CD4-positive, alpha-beta T cell treated with Interleukin-17A for 4 hours (primary cell): ENCODE measurements around the gene TMEM54.

Source experiments
- DNase-seq: peaks from one replicate; pipeline ENCODE4 v3.0.0-alpha.2; 2020; ENCODE audit warnings: mixed read lengths

TMEM54 gene

DNA sequence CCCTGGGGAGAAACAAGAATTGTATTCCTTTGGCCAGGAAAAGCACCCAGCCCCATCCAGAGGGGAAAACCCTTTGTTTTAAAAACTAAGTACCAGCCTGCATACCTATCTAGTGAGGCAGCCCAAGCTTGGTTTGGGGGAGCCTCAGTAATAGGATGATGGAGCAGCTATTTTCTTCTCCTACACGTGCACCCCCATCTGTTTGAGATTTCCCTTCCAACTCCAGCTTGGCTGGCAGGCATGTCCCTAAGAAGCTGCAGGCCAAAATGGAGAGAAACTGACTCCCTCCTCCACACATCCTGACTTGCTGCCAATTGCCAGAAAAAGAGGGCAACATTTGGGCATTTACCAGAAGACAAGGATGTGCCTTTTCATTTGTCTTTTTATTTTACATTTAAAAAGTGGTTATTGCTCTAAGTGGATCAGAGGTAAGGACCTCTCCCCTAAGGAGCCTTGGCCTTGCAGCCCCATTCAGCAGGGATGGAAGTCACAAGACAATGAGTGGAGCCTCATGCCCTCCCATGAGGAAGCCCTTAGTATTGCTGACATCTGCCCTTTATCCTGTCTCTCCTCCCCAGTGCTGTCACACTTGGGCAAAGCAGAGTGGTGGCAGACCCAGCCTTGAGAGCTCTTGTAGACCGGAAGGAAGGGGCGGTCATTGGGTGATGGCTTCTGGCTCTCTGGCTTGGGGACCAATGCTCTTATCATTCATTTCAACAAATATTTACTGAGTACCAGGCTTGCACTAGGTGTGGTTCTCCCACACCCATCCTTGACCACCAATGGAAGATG, 39.1 kb downstream of the TMEM54 start:
- no peak for DNase-seq

GRCh38 chr1:32860566-32860965, 40.6 kb downstream of the TMEM54 start:
- no peak for DNase-seq

DNA sequence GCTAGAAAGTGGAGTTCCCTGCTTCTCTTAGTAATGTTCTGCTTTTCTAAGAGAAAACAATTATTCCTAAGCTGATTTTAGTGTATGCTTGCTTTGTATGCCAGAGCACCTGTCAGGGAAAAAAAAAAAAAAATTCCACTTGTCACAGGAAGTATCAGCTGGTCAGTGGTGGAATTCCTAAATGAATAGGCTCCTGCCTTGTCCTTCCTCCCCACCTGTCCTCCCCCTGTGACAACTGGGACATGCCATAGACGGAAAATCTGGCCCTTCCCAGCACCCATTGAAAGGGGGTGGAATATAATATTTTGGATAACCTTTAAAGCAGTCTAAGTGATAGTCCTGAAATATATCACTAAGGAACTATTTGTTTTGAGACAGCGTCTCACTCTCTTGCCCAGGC, 41.3 kb downstream of the TMEM54 start:
- DNase-seq: no peak

DNA sequence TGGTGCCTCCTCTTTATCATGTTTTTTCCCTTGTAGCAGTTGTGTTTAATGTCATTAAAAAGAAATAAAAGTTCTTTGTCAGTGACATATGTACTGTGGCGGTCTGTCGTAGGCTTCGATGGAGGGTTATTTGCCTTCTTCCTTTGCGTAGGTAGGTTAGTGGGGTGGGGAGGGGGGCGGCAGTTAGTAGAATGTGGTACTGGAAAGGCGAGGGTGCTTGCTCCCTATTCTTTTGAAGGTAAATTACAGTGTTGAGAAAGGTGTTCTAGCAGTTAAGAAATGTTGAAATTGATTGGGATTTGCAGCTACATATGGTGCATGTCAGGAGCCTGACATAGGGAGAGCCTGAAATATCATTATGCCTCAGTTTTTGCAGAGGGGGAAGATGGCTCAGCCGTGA, 42.4 kb downstream of the TMEM54 start:
- DNase-seq: no peak

DNA sequence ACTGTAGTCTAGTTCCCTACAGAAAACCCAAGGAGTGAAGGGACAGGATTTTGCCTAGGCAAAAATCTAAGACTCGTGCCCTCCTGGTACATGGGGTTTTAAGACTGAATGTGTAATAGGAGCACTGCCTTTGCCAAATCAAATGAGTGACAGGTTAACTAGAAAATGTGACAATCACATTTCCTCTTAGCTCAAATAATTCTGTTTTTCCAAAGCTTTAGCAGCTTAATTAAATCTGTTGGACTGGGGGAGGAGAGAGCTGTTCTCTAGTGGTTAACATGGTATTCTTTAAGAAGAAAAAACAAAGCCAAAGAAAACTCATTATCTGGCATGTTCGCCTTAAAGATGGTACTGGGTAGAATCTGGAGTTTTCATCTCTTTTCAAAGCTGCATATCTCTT, 43.1 kb downstream of the TMEM54 start:
- DNase-seq: no peak

- DNase-seq: no peak
These were observed 45.1 kb downstream of the TMEM54 start for GRCh38 chr1:32855861-32856617.

DNA sequence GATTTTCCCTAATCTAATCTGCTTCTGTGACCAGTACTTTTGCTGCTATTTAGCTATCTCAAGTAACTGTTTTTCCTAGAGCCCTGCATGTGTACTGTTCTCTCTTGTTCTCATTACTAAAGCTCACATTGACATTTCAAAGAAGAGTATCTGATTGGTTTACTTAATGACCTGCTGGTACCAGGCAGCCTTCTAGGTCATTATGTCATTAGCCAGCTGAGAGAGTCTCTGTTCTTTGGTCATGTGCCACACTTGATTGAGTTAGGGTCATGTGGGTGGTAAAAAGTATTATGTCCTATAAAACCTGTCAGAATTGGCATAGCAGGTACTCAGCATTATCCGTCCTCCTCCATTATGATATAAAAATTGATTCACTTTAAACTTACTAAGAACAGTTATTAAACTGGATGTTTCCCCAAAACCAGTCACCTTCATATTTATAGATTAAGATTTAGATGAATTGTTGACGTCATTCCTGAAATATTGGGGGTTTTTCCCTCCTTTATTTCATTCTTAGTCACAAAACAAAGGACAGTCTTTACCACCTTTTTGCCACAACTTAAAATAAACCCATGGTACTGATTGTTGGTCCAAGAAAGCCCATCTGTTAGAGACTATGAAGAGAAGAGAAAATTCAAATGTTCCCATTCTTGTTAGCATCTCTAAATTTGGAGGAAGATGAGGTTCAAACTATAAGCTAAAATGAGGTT, 52.7 kb downstream of the TMEM54 start:
- no peak for DNase-seq
